ENCODE results near the gene ZNF331.

The ZNF331 gene

DNA sequence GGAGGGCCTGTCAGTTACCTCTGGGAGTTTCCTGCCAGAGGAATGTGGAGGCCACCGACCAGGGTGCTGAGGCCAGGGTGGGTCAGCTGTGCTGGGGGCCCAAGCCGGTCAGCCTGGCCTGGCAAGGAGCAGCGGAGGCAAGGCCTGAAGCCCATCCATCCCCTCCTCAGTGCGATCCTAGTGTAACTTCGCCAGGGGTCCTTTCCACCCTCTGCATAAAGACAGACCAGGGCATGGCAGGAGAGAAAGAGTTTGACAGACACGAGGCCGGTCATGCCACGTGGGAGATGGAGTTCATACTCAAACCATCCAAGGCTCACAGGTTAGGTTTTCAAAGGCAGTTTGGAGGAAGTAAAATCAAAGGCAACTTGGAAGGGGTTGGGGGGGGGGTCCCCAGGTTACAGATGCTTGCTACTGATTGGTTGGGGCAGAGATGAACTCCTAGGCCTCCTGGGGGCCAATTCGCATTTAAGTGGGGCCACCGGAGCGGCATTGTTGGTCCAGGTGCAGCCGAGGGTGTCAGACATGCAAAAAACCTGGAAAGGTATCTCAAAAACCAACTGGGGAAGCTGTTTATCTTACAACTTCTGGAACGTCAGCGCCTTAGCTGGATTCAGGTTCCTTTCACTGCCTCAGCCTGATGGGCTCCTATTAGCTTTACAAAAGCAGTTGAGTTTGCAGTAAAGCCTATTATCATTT lies 57.0 kb downstream of the ZNF331 start:
- no peak overlapping the region for H3K4me3 ChIP-seq (ENCODE audit: low read length)
- TF ChIP-seq, protein P1, sequence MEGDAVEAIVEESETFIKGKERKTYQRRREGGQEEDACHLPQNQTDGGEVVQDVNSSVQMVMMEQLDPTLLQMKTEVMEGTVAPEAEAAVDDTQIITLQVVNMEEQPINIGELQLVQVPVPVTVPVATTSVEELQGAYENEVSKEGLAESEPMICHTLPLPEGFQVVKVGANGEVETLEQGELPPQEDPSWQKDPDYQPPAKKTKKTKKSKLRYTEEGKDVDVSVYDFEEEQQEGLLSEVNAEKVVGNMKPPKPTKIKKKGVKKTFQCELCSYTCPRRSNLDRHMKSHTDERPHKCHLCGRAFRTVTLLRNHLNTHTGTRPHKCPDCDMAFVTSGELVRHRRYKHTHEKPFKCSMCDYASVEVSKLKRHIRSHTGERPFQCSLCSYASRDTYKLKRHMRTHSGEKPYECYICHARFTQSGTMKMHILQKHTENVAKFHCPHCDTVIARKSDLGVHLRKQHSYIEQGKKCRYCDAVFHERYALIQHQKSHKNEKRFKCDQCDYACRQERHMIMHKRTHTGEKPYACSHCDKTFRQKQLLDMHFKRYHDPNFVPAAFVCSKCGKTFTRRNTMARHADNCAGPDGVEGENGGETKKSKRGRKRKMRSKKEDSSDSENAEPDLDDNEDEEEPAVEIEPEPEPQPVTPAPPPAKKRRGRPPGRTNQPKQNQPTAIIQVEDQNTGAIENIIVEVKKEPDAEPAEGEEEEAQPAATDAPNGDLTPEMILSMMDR (conservative IDR thresholded peaks at IDR 0.05; ENCODE audit: low read length), result no peak
- DNase-seq (ENCODE audit: low read depth), result no peak

DNA sequence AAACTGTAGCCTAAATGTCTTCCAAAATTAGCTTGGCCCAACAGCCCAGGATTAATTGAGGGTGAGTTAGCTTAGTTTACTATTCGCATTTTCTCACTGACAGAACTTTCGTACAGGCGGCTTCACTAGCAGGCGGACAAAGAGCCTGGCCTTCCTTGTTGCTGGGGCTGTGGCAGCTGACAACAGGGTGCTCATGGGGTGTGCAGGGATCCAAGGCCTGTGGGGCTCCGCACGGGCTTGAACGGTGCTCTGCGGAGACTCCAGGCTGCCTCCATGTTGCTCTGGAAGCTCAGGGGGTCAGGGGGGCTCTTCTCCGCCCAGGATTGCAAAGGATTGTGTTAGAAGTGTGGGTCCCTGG lies 57.5 kb downstream of the ZNF331 start:
- TF ChIP-seq, protein P1 (conservative IDR thresholded peaks at IDR 0.05; ENCODE audit: low read length), result no peak
- no peak for DNase-seq (ENCODE audit: low read depth)
- H3K4me3 ChIP-seq (ENCODE audit: low read length), result no peak overlapping the region

DNA sequence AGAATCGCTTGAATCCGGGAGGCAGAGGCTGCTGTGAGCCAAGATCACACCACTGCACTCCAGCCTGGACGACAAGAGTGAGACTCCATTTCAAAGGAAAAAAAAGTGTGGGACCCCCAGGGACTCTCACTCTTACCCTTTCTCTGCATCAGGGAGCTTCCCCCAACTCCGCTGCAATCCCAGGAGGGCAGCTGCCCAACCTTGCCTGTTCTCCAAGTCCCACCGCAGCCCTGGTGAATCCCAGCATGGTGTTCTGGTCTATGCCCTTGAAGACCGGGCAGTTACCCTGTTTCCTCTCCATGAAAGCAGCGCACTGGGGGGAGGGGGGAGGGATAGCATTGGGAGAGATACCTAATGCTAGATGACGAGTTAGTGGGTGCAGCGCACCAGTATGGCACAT lies 58.1 kb downstream of the ZNF331 start:
- H3K4me3 ChIP-seq (ENCODE audit: low read length), result no peak overlapping the region
- TF ChIP-seq, protein P1 (conservative IDR thresholded peaks at IDR 0.05; ENCODE audit: low read length), result no peak
- DNase-seq (ENCODE audit: low read depth), result no peak

DNA sequence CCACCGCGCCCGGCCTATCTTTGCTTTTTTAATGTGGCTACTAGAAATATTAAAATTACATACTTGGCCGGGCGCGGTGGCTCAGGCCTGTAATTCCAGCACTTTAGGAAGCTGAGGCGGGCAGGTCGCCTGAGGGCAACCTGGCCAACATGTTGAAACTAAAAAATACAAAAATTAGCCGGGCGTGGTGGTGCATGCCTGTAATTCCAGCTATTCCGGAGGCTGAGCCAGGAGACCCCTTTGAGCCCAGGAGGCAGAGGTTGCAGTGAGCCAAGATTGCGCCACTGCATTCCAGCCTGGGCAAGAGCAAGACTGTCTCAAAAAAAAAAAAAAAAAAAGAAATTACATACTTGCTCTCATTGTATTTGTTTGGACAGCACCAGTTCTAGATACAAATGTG lies 59.1 kb downstream of the ZNF331 start:
- no peak for DNase-seq (ENCODE audit: low read depth)
- TF ChIP-seq, protein P1 (conservative IDR thresholded peaks at IDR 0.05; ENCODE audit: low read length), result no peak

DNA sequence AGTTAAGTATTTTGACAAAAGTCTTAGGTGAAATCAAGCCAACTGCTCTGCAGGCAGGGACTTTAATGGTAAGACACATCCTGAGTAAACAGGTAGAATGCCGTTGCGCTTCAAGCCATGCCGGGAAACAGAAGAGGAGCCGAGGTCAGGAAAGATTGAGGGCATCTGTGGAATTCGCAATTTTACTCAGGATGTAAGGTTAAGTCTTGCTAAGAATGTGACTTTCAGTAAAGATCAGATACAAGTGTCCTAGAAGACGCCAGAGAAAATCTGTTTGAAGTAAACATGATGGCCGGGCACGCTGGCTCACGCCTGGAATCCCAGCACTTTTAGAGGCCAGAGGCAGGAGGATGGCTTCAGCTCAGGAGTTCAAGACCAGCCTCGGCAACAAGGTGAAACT lies 60.4 kb downstream of the ZNF331 start:
- no peak for DNase-seq (ENCODE audit: low read depth)
- no peak overlapping the region for H3K4me3 ChIP-seq (ENCODE audit: low read length)
- TF ChIP-seq, protein P1 (conservative IDR thresholded peaks at IDR 0.05; ENCODE audit: low read length), result no peak

More for the DNA sequence above, 59.1 kb downstream of the ZNF331 start:
- no peak overlapping the region for H3K4me3 ChIP-seq (ENCODE audit: low read length)

DNA sequence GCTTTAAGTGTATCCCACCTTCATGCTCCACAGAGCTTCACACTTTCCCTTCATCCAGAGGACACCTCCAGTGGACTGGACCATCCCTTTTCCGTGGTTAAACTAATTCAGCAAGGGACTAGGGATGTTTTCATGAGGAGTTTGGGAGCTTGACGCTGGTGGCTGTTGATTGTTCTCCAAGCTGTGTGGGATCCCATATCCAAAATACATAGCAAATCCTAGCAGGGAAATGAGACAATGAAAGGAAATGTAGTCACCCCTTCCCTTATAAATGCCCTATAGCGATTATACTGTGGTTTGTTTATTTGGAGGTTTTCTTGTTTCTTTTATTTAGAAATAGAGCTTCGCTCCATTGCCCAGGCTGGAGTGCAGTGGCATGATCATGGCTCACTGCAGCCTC lies 62.3 kb downstream of the ZNF331 start:
- TF ChIP-seq, protein P1 (conservative IDR thresholded peaks at IDR 0.05; ENCODE audit: low read length), result no peak
- DNase-seq (ENCODE audit: low read depth), result no peak

DNA sequence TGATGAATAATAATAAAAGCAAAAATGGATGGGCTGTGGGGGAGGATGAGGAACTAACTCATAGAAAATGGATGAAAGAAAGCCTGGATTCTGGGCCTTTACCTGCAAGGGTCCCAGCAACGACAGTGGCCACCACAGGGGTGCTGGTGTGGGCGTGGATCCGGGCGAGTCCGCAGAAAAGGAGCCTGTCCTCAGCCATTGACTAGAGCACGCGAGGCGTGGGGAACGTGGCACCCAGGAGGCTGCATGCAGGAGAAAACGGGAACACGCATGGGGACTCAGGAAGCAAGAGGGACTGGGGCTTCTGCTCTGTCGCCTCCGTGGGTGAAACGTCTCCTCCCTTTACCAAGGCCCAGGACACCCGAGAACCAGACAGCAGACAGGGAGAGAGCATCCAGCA lies 68.1 kb downstream of the ZNF331 start:
- no peak for DNase-seq (ENCODE audit: low read depth)
- TF ChIP-seq, protein P1 (conservative IDR thresholded peaks at IDR 0.05; ENCODE audit: low read length), result no peak

More for the DNA sequence above, 62.3 kb downstream of the ZNF331 start:
- no peak overlapping the region for H3K4me3 ChIP-seq (ENCODE audit: low read length)

More for the DNA sequence above, 68.1 kb downstream of the ZNF331 start:
- no peak overlapping the region for H3K4me3 ChIP-seq (ENCODE audit: low read length)

Measured in AG10803 (cell line).